HG03280 (cell line): ENCODE results near the gene SLCO4A1.

Source experiments
- ATAC-seq: cut with Tn5 transposase; IDR thresholded peaks from one replicate; pipeline ENCODE4 v1.9.1; 2021; ENCODE audit warnings: mild to moderate bottlenecking, moderate library complexity; ENCODE audit not compliant: unreplicated experiment

The SLCO4A1 gene

GRCh38 chr20:62663145-62664018 is 21.1 kb downstream of the SLCO4A1 start:
- ATAC-seq, result no peak

- ATAC-seq, result no peak
Observed at GRCh38 chr20:62664019-62664971, 22.0 kb downstream of the SLCO4A1 start.

GRCh38 chr20:62665153-62665754 is 23.0 kb downstream of the SLCO4A1 start:
- ATAC-seq, result no peak

- no peak for ATAC-seq
Observed at GRCh38 chr20:62665826-62666735, 23.8 kb downstream of the SLCO4A1 start.

- ATAC-seq, result no peak
Observed at GRCh38 chr20:62666736-62667529, 24.6 kb downstream of the SLCO4A1 start.

GRCh38 chr20:62667530-62668440 is 25.5 kb downstream of the SLCO4A1 start:
- ATAC-seq, result no peak

GRCh38 chr20:62668441-62669027 is 26.2 kb downstream of the SLCO4A1 start:
- no peak for ATAC-seq

- ATAC-seq, result no peak
Observed at GRCh38 chr20:62669249-62669648, 26.9 kb downstream of the SLCO4A1 start.

GRCh38 chr20:62670156-62670555 is 27.9 kb downstream of the SLCO4A1 start:
- no peak for ATAC-seq

GRCh38 chr20:62670998-62671397 is 28.7 kb downstream of the SLCO4A1 start:
- no peak for ATAC-seq

- ATAC-seq, result no peak
Observed at GRCh38 chr20:62671765-62672164, 29.5 kb downstream of the SLCO4A1 start.

GRCh38 chr20:62674370-62674769 is 32.1 kb downstream of the SLCO4A1 start:
- ATAC-seq, result no peak

- ATAC-seq, result no peak
Observed at GRCh38 chr20:62675156-62675876, 33.0 kb downstream of the SLCO4A1 start.

GRCh38 chr20:62675877-62676260 is 33.6 kb downstream of the SLCO4A1 start:
- ATAC-seq, result no peak

- ATAC-seq, result no peak
Observed at GRCh38 chr20:62676976-62677375, 34.7 kb downstream of the SLCO4A1 start.

GRCh38 chr20:62677678-62678077 is 35.4 kb downstream of the SLCO4A1 start:
- no peak for ATAC-seq

- no peak for ATAC-seq
Observed at GRCh38 chr20:62678553-62678952, 36.2 kb downstream of the SLCO4A1 start.
